ENCODE measurements around the gene ACP5.

The ACP5 gene

DNA sequence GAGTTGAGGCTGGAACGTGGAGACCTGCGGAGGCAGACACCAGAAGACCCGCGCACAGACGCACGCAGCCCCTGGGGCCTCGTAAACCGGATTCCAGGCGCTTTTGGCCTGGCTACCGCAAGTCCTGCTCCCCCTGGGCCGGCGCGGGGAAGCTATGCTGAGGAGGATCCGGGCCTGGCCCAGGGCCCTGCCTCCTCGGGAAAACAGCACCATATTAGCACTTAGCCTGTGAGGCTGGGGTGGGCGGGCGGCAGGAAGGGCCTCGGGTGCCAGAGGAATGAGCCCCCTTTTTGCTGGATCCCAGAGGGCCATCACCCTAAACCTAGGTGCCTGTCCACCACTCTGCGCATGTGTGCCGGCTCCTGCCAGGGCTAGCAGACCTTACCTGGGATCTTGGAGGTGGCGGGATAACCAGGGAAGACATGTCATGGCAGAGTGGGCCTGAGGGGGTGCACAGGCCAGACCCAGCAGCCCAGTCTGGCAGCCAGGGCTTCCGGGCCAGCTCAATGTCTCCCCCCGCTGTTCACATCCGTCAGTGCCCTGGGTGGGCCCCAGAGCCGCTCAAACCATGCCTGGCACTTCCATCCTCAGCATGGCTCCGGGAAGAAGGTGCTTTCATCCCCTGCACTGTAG lies 25.7 kb downstream of the ACP5 start:
- ChIA-PET POLR2A (interaction anchor here (1.2 kb wide), 1 partner anchor 10 kb away, joined by 5 read pairs; no protein-coding TSS in a partner anchor), CTCF (interaction anchor here (0.6 to 2.3 kb wide), 5 partner anchors 10 to 258 kb away, joined by 3 to 13 read pairs (median 7); partner anchors contain the start of gene CNN1)
- no peak overlapping the region for H3K4me3 ChIP-seq (ENCODE audit: low read depth, low read length)
- DNase-seq (ENCODE audit: low read depth, low spot score): no peak
- TF ChIP-seq, protein P1, sequence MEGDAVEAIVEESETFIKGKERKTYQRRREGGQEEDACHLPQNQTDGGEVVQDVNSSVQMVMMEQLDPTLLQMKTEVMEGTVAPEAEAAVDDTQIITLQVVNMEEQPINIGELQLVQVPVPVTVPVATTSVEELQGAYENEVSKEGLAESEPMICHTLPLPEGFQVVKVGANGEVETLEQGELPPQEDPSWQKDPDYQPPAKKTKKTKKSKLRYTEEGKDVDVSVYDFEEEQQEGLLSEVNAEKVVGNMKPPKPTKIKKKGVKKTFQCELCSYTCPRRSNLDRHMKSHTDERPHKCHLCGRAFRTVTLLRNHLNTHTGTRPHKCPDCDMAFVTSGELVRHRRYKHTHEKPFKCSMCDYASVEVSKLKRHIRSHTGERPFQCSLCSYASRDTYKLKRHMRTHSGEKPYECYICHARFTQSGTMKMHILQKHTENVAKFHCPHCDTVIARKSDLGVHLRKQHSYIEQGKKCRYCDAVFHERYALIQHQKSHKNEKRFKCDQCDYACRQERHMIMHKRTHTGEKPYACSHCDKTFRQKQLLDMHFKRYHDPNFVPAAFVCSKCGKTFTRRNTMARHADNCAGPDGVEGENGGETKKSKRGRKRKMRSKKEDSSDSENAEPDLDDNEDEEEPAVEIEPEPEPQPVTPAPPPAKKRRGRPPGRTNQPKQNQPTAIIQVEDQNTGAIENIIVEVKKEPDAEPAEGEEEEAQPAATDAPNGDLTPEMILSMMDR (IDR thresholded peaks at IDR 0.05; ENCODE audit: insufficient read depth, low read length, missing control alignments): peak; percentile 68

GRCh38 chr19:11550265-11550664 lies 27.2 kb downstream of the ACP5 start:
- H3K4me3 ChIP-seq (ENCODE audit: low read depth, low read length): no peak overlapping the region
- TF ChIP-seq, protein P1 (IDR thresholded peaks at IDR 0.05; ENCODE audit: insufficient read depth, low read length, missing control alignments): no peak
- DNase-seq (ENCODE audit: low read depth, low spot score): no peak
- ChIA-PET POLR2A (no interaction called here), CTCF (no interaction called here)

DNA sequence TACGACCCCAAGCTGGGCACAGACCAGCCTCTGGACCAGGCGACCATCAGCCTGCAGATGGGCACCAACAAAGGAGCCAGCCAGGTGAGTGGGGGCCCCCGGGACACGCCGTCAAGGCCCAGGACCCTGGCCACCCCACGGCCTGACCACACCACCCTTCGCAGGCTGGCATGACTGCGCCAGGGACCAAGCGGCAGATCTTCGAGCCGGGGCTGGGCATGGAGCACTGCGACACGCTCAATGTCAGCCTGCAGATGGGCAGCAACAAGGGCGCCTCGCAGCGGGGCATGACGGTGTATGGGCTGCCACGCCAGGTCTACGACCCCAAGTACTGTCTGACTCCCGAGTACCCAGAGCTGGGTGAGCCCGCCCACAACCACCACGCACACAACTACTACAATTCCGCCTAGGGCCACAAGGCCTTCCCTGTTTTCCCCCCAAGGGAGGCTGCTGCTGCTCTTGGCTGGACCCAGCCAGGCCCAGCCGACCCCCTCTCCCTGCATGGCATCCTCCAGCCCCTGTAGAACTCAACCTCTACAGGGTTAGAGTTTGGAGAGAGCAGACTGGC lies 28.0 kb downstream of the ACP5 start:
- H3K4me3 ChIP-seq (ENCODE audit: low read depth, low read length): no peak overlapping the region
- ChIA-PET CTCF (interaction anchor here (0.7 kb wide), 1 partner anchor 11 kb away, joined by 3 read pairs; no protein-coding TSS in a partner anchor), POLR2A (no interaction called here)
- TF ChIP-seq, protein P1 (IDR thresholded peaks at IDR 0.05; ENCODE audit: insufficient read depth, low read length, missing control alignments): no peak
- no peak for DNase-seq (ENCODE audit: low read depth, low spot score)

GRCh38 chr19:11547929-11548700 lies 29.3 kb downstream of the ACP5 start:
- CTCF ChIA-PET: interaction anchor here (1.1 to 4.3 kb wide), 4 partner anchors 9 to 66 kb away, joined by 3 to 31 read pairs (median 6); partner anchors contain the start of genes CNN1 and ELOF1

GRCh38 chr19:11541238-11541637 lies 36.2 kb downstream of the ACP5 start:
- ChIA-PET CTCF (no interaction called here), POLR2A (interaction anchor here (1.6 kb wide), 1 partner anchor 11 kb away, joined by 5 read pairs; no protein-coding TSS in a partner anchor)
- TF ChIP-seq, protein P1 (IDR thresholded peaks at IDR 0.05; ENCODE audit: insufficient read depth, low read length, missing control alignments): no peak
- H3K4me3 ChIP-seq (ENCODE audit: low read depth, low read length): no peak overlapping the region
- DNase-seq (ENCODE audit: low read depth, low spot score): no peak

More at GRCh38 chr19:11547929-11548700, 29.3 kb downstream of the ACP5 start:
- TF ChIP-seq, protein P1 (IDR thresholded peaks at IDR 0.05; ENCODE audit: insufficient read depth, low read length, missing control alignments): no peak
- no peak for DNase-seq (ENCODE audit: low read depth, low spot score)
- no peak overlapping the region for H3K4me3 ChIP-seq (ENCODE audit: low read depth, low read length)
- POLR2A ChIA-PET: no interaction called here

DNA sequence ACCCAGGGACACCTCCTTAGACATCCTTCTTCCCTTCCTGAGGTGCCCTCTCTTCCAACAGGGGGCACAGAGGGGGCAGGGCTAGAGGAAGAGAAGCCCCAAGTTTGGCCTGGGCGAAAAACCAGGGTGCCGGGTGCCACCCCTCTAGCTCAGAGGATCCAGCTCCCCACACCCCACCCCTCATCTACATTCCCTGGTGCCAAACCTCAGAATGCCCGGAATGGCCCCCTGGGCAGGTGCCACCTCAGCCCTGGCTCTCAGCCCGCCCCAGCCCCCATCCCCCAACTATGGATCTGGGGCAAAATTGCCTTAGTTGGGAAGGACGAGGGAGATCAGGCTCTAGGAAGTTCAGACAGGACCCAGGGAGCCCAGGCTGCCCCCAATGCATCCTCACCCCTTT lies 36.8 kb downstream of the ACP5 start:
- POLR2A ChIA-PET: interaction anchor here (1.6 kb wide), 1 partner anchor 11 kb away, joined by 5 read pairs; no protein-coding TSS in a partner anchor

More for the DNA sequence above, 36.8 kb downstream of the ACP5 start:
- peak overlapping the region; percentile 64; the same call in 1 of the 2 replicates for H3K4me3 ChIP-seq (ENCODE audit: low read depth, low read length)
- TF ChIP-seq, protein P1 (IDR thresholded peaks at IDR 0.05; ENCODE audit: insufficient read depth, low read length, missing control alignments): no peak
- CTCF ChIA-PET: no interaction called here
- no peak for DNase-seq (ENCODE audit: low read depth, low spot score)

Data from AG04449 (cell line).